Measurements from ENCODE around the gene SLC39A5. TPM values are rescaled to one million over a fixed set of nuclear protein-coding genes. Genes with fewer than 3 reads are reported as not detected.

The SLC39A5 gene
- total RNA-seq, 1 donor from 2014 or later: 65.2 TPM

DNA sequence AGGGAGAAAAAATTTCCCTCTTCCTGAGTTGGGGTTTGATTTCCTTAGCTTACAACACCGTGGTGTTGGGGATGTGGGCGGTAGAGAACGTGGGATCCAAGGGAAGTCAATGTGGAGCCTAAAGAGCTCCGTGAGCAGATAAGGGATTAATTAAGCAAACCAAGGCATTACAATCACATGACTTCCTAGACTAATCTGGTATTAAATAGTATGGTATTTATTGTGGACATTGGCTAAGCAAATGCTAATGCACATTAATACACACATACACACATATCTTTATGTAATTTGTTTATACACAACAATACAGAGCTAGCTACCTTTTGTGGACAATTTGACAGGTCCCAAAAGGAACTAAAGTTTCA lies 7.3 kb upstream of the SLC39A5 start:
- TF ChIP-seq CTCF (IDR thresholded peaks at IDR 0.05; ENCODE audit: unreplicated experiment): no peak
- Mint-ChIP-seq H3K9me3 (ENCODE audit: low read depth) (no peaks in the 10 kb centered on the region), H3K27me3 (no peaks in the 10 kb centered on the region), H3K27ac (peak overlapping the region; percentile 99), H3K4me1 (ENCODE audit: low read depth) (peaks cover 31% of the 10 kb centered on the region), H3K36me3 (ENCODE audit: insufficient read depth) (peaks cover 4% of the 10 kb centered on the region), H3K4me3 (ENCODE audit: low read depth) (peak overlapping the region; percentile 95)
- no peak for DNase-seq (ENCODE audit: low spot score, unreplicated experiment)

DNA sequence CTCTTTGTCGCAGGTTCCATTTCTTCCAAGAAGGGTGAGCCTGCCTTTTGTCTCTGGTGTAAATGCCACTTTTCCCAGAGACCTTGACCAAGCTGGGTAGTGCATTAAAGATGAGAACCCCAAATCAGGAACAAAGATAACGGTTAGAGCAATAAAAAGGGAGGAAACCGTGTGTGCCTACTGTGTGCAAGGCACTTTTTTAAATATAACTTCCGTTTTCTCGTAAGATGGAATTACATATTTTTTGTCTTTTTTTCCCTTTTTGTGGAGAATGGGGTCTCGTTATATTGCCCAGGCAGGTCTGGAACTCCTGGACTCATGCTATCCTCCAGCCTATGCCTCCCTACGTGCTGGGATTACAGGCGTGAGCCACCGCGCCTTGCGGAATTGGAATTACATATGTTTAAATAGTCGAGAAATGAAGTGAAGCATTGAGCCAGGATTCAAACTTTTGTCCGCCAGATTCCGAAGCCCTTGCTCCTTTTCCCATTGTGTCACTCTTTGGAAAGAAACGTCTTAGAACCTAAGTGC lies 6.2 kb upstream of the SLC39A5 start:
- Mint-ChIP-seq H3K4me3 (ENCODE audit: low read depth) (peak overlapping the region; percentile 80), H3K9me3 (ENCODE audit: low read depth) (no peaks in the 10 kb centered on the region), H3K27ac (peak overlapping the region; percentile 96), H3K4me1 (ENCODE audit: low read depth) (peaks cover 31% of the 10 kb centered on the region), H3K27me3 (no peaks in the 10 kb centered on the region), H3K36me3 (ENCODE audit: insufficient read depth) (peaks cover 4% of the 10 kb centered on the region)
- no peak for TF ChIP-seq CTCF (IDR thresholded peaks at IDR 0.05; ENCODE audit: unreplicated experiment)
- no peak for DNase-seq (ENCODE audit: low spot score, unreplicated experiment)

DNA sequence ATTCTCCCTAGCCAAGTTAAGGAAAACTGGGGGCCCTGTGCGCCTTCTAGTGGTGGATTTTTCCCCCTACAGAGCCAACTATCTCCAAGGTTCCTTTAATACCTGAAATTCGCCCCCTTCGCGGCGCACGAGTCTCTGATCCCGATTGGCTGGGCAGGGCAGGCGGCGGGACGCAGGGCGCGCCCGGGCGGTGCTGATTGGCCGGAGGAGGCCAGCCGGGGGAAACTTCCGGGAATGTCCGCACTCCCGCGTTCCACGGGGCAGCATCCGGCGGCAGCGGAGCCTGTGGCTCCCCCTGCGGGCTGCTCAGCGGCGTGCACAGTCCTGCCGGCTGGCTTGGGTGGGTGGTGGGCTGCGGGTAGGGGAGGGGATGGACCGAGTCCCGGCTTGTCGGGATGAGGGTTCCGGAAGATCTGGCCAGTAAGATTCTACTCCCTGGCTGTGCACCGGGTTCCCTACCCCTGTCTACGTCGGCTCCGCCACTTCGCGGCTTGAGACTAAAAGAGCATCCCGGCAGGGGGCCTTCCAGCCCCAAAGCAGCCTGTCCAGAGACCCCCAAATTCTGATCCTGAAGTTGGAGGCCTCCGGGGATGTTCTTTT lies 5.6 kb upstream of the SLC39A5 start, which contains the start of gene NABP2:
NABP2 (plus strand) TSS at position 241 of the 600 bp plus-strand sequence. CDS start 515 bp downstream, outside the sequence.
- peak; percentile 79 for TF ChIP-seq CTCF (IDR thresholded peaks at IDR 0.05; ENCODE audit: unreplicated experiment)
- H3K36me3 Mint-ChIP-seq (ENCODE audit: insufficient read depth): peaks cover 4% of the 10 kb centered on the region
- DNase-seq (ENCODE audit: low spot score, unreplicated experiment): peak; percentile 96
- H3K27ac Mint-ChIP-seq: peak within 1 kb of the TSS; percentile 96
- peaks cover 31% of the 10 kb centered on the region for H3K4me1 Mint-ChIP-seq (ENCODE audit: low read depth)
- H3K27me3 Mint-ChIP-seq: no peaks in the 10 kb centered on the region
- no peaks in the 10 kb centered on the region for H3K9me3 Mint-ChIP-seq (ENCODE audit: low read depth)
- H3K4me3 Mint-ChIP-seq (ENCODE audit: low read depth): peak within 1 kb of the TSS; percentile 80

GRCh38 chr12:56224954-56225353 lies 4.9 kb upstream of the SLC39A5 start:
- no peak for TF ChIP-seq CTCF (IDR thresholded peaks at IDR 0.05; ENCODE audit: unreplicated experiment)
- H3K4me3 Mint-ChIP-seq (ENCODE audit: low read depth): peak overlapping the region; percentile 80
- DNase-seq (ENCODE audit: low spot score, unreplicated experiment): no peak
- no peaks in the 10 kb centered on the region for H3K9me3 Mint-ChIP-seq (ENCODE audit: low read depth)
- peaks cover 4% of the 10 kb centered on the region for H3K36me3 Mint-ChIP-seq (ENCODE audit: insufficient read depth)
- H3K27ac Mint-ChIP-seq: peak overlapping the region; percentile 84
- H3K27me3 Mint-ChIP-seq: no peaks in the 10 kb centered on the region
- H3K4me1 Mint-ChIP-seq (ENCODE audit: low read depth): peaks cover 36% of the 10 kb centered on the region

GRCh38 chr12:56229082-56229481 lies 769 bp upstream of the SLC39A5 start:
- TF ChIP-seq CTCF (IDR thresholded peaks at IDR 0.05; ENCODE audit: unreplicated experiment): no peak
- H3K4me3 Mint-ChIP-seq (ENCODE audit: low read depth): no peak overlapping the region
- no peaks in the 10 kb centered on the region for H3K9me3 Mint-ChIP-seq (ENCODE audit: low read depth)
- peak overlapping the region; percentile 74 for H3K27ac Mint-ChIP-seq
- peaks cover 34% of the 10 kb centered on the region for H3K4me1 Mint-ChIP-seq (ENCODE audit: low read depth)
- H3K36me3 Mint-ChIP-seq (ENCODE audit: insufficient read depth): peaks cover 4% of the 10 kb centered on the region
- DNase-seq (ENCODE audit: low spot score, unreplicated experiment): no peak
- no peaks in the 10 kb centered on the region for H3K27me3 Mint-ChIP-seq

All from progenitor cell of endocrine pancreas (in vitro differentiated cells).